IPS-18c (cell line): ENCODE data around the gene GK.

Experiments used
- H3K4me3 ChIP-seq: 2 replicates; pipeline ENCODE4 v1.7.0; 2013; ENCODE audit warnings: low read depth, mild to moderate bottlenecking, low read length, moderate library complexity; ENCODE audit not compliant: insufficient read depth
- H3K9me3 ChIP-seq: one replicate; pipeline ENCODE4 v1.6.1; 2013; ENCODE audit warnings: mild to moderate bottlenecking, low read length, moderate library complexity; ENCODE audit not compliant: control insufficient read depth, insufficient read depth

Gene GK

DNA sequence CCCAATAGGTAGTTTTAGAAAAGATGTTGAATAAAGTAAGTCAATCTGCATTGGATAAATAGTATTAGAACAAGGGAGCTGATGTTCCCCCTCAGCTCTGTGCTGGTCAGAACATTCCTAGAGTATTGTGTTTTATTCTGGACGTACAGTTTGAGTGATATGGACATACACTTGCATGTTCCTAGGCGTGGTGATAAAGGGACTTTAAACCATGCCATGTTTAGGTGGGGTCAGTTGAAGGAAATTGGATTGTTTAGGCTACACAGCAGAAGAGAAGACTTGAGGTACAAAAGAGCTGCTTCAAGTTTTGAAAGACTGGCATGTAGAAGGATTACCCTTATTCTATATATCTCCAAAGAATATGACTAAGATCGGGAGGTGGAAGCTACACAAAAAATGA lies 21.6 kb downstream of the GK start:
- no peak overlapping the region for H3K4me3 ChIP-seq

DNA sequence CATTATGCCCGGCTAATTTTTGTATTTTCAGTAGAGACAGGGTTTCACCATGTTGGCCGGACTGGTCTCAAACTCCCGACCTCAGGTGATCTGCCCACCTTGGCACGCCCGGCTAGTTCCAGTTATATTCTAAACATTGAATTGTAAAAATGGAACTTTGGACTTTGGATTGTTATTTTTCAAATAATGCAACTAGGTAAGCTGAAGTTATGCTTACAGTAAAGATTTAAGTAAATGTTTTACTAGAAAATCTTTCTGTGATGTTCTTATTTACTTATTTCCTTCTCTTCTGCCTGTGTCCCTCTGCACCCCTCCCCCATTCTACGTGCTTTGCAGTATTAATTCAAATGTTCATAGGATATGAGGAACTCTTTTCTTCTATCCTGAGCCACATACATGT lies 26.1 kb downstream of the GK start:
- no peaks in the 10 kb centered on the region for H3K9me3 ChIP-seq
- H3K4me3 ChIP-seq, result no peak overlapping the region

More for the DNA sequence above, 21.6 kb downstream of the GK start:
- H3K9me3 ChIP-seq, result no peaks in the 10 kb centered on the region

DNA sequence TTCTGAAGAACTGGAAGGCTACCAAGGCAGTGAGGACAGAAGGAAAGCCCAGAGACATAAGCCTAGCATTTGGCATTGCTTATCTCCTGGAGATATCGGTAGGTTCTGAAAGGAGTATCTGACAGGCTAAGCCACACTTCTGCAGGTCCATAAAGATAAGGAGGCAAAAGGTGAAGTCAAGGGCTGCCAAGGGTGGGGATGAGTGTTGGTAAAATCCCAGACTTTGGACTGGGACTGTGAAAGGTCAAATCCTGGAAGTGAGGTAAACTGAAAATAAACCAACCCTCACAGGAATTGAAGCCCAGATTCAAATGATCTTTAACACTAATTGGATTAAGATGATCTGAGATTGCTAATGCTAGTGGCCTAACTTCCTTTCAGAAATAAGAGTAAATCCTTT lies 27.4 kb downstream of the GK start:
- no peak overlapping the region for H3K4me3 ChIP-seq
- H3K9me3 ChIP-seq, result peaks cover under 1% of the 10 kb centered on the region

DNA sequence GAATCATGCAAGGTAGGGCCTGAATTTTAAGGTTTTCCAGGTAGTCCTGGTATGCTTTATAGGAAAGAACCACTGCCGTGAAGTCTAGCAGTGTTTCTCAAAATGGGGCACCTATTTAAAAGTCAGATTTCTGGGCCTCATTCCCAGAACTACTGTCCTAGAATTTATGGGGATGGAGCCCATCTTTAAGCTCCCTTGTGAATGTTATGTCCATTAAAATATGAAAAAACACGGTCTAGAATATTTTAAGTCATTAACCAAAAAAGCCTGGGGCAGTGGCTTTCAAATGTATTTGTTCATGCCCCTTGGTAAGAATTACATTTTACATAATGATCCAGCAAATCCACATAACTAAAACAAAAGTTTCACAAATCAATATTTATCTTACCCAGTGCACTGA lies 35.4 kb downstream of the GK start:
- H3K9me3 ChIP-seq, result peaks cover 5% of the 10 kb centered on the region
- H3K4me3 ChIP-seq, result no peak overlapping the region

DNA sequence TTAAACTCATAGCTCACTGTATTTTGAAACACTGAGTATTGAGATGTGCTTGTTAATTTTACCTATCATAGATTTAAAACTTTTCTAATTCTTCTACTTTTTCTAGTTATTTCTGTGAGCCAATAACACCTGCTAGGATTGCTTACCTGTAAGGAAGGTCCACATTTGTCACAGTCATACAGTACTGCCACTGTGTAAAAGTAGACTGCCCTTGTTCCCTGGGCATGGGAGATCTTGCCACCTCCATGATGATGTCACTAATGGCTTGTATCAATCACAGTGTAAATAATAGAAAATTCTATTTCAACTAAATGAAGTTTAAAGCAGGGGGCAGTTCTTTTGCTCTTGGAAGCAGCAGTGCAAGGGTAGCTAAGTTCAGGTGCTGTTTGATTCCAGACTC lies 35.9 kb downstream of the GK start:
- H3K4me3 ChIP-seq, result no peak overlapping the region
- peaks cover 5% of the 10 kb centered on the region for H3K9me3 ChIP-seq

DNA sequence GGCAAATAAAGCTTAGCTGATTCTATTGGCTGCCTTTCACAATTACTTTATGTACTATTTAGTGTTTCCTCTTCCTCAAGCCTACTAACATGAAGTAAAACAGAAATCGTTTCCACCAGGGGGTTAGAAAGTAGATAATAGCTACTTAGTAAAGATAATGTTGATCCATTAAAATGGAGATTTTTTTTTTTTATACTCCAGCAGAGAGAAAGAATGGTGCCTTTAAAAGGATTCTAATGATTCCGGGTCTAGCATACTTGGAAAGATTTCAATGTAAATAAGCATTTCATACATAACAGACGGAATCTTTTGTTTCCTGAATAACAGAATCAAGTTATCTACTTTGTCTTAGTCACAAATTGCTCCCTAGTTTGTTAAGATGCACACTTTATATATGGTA lies 37.1 kb downstream of the GK start:
- Histone ChIP-seq H3K9me3 (peaks cover 5% of the 10 kb centered on the region), H3K4me3 (no peak overlapping the region)

DNA sequence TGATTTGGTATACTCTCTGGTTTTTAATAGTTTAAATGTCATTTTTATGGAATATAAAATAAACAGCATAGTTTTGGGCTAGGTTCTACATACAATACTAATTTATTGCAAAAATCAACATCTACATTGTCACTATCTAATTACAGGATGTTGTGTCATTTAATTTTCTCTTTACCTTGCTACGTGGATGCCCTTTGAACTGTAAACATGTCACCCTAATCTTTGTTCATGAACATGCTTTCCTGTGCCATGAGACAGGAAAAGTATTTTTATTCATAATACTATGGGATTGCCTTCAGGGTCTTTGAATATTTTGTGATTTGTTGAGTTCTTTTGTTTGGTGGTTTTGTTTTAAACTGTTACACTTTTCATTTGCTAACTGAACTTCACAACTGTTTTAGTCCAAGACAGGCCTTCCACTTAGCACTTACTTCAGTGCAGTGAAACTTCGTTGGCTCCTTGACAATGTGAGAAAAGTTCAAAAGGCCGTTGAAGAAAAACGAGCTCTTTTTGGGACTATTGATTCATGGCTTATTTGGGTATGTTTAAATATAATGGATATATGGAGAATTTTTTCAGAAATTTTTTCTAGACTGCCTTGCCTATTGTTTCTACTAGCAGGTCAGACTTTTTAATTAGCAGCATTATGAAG lies 40.9 kb downstream of the GK start:
- no peaks in the 10 kb centered on the region for H3K9me3 ChIP-seq
- no peak overlapping the region for H3K4me3 ChIP-seq

DNA sequence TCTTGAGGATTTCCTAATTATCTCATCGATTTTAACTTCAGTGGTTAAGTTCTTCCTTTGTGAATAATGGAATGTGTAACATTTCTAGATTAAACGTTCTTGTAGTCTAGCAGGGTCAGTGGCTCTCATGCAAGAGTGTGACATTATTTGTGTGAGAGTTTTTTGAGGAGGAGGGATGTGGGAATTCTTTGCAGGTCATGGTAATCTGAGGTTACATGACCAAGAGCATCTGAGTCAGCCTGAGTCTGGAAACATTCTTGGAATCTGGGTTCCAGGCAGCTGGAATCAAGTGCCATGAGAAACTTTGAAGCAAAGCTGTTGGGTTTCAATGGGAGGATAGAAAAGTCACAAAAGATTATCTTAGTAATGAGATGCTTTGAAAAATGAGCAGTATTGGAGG lies 49.5 kb downstream of the GK start:
- no peak overlapping the region for H3K4me3 ChIP-seq
- H3K9me3 ChIP-seq, result peaks cover 3% of the 10 kb centered on the region

DNA sequence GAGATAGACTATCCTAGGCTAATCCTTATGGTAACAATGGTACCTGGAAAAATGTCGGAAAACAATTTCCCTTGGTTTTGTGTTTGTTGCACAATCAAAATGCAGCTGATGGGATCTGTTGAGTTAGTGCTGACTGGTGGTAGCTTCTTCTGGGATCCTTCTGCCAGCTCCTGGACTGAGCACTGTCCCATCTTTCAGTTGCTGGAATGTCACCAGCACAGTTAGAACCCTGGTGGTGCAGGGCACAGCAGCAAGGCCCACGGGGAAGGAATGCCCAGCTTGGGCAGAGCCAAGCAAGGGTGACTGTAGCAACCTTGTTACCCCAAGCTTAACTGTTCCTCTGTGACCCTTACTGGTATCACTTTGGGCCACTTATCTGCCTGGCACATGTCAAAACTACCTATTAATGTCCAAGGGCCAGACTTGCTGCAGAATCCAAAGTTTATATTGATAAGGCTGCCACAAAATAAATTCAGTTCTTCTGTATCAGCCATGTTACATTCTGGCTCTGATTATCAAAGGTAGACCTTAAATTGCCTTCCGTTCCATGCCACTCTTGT lies 53.1 kb downstream of the GK start:
- no peak overlapping the region for H3K4me3 ChIP-seq

DNA sequence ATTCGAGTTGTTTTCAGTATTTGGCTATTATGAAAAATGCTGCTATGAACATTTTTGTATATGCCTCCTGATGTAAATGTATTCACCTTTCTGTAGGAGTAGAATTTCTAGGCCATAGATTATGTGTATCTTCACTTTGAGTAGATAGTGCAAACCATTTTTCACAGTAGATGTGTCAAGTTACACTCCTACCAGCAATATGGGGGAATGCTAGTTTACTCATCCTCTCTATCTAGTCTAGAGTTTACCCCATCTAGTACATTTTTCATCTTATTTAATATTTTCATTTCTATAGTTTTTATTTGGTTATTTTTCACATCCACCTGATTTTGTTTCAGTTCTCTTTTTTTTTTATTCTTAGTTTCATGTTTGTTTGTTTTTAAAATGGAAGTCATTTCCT lies 59.0 kb downstream of the GK start:
- H3K4me3 ChIP-seq, result no peak overlapping the region
- H3K9me3 ChIP-seq, result no peaks in the 10 kb centered on the region

More for the DNA sequence above, 53.1 kb downstream of the GK start:
- peaks cover 3% of the 10 kb centered on the region for H3K9me3 ChIP-seq

DNA sequence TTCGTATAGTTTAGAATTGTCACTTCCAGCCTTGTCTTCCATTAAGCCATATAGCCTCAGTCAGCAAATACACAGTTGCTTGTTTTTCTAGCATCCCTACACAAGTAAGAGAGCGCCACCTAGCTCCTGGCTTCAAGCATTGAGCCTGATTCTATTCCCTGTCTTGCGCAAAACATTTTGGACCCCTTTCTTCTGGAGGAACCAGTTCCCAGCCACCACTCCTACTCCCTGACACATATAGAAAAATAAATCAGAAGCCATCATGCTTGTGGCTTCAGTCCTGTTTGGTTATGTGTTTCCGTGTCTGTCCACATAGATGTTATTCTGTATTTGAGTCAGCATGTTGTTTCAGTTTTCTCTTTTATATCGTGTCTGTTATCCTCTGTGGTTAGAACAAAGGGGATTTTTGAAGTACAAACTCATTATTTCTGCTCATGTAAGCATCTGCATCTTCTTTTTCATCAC lies 59.9 kb downstream of the GK start:
- H3K4me3 ChIP-seq, result no peak overlapping the region
- no peaks in the 10 kb centered on the region for H3K9me3 ChIP-seq

DNA sequence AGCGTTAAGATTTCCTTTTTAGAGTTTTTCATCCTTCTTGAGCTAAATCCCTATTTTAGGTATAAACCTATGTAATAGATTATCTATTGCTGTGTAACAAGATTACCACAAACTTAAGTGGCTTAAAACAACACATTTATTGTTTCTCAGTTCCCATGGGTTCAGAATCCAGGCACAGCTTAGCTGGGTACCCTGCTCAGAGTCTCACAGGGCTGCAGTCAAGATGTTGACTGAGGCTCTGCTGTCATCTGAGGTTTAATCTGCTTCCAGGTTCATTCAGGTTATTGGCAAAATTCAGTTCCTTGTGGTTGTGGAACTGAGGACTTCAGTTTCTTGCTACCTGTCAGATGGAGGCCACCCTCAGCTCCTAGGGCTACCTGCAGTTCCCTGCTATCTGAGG lies 60.9 kb downstream of the GK start:
- Histone ChIP-seq H3K4me3 (no peak overlapping the region), H3K9me3 (no peaks in the 10 kb centered on the region)

DNA sequence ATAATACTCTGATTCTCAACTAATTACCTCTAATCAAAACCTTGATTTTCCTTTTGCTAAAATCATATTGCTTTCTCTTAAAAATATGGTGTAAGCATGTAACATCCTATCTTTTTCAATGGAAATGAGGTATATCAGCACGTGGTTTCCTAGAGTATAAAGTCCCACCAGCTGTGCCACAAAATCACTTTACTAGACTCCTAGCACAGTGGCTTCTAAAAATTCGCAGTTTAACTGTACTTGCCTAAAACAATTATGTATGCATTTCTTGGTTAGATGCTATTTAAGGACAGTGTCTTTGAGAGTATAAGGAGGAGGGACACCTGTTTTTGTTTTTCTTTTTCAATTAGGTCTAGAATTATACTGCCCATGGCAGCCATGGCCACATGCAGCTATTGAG lies 62.8 kb downstream of the GK start:
- Histone ChIP-seq H3K9me3 (no peaks in the 10 kb centered on the region), H3K4me3 (no peak overlapping the region)

DNA sequence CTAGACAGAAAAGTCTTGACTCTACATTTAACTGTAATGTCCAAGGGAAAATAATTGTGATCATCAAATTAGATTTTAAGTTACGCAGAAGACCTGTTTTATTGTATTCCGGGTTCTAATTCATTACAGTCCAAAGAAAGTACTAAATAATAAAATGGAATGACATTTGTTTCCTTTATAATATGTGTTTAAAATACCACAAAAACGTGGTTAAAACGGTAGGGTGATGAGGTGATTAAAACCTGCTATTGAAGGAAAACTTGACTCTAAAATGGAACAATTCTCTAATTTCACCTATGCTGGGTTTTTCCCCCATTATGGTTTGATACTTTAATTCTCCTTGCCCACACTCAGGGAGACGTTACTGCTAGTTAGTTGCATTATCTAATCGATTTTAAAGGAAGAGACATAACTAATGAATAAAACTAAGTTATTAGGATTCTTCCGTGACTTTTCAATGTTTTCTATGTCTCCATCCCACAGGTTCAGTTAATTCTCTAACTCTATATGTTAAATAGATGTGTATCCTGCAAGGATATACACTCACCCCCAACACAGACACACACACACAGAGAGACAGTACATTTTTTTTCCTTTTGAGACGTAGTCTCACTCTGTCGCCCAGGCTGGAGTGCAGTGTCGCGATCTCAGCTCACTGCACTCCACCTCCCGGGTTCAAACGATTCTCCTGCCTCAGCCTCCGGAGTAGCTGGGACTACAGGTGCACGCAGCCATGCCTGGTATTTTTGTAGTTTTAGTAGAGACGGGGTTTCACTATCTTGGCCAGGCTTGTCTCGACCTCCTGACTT lies 80.8 kb downstream of the GK start:
- H3K9me3 ChIP-seq, result peaks cover 4% of the 10 kb centered on the region
- no peak overlapping the region for H3K4me3 ChIP-seq

DNA sequence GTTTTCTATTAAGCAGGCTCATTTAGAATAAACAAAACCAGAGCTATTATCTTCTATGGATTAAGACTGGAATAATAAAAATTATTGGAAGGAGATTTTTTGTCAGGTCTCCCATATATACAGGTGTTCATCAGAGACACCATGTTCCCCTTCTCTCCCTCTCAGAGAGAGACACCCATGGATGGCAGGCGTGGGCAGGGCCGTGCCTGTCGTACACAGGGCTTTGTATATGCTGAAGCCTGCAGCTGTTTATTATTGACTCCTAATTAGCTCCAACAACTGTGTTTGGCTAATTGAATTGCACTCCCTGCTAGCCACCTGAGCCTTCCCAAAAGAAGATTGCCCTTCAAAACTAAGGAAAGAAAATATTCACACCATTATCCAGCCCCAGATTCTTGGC lies 81.6 kb downstream of the GK start:
- Histone ChIP-seq H3K4me3 (no peak overlapping the region), H3K9me3 (peaks cover 4% of the 10 kb centered on the region)

DNA sequence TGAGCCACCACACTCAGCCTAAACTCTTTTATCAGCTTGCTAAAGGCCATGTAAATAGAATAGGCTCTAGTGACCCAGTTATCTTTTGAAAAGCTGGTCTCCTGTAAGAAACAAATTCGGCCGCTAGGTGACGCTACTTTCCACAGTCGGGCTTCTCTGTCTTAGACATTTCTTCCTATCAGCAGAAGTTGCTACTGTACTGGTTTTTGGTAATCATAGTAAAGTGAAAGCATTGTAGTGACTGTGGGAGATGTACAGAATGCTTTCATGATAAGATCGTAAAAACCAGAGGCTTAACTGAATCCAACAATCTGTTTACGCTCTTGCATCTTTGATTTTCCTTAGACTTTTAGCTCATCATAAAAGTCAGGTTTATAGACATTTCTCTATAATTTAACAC lies 82.6 kb downstream of the GK start:
- Histone ChIP-seq H3K9me3 (peaks cover 2% of the 10 kb centered on the region), H3K4me3 (no peak overlapping the region)

DNA sequence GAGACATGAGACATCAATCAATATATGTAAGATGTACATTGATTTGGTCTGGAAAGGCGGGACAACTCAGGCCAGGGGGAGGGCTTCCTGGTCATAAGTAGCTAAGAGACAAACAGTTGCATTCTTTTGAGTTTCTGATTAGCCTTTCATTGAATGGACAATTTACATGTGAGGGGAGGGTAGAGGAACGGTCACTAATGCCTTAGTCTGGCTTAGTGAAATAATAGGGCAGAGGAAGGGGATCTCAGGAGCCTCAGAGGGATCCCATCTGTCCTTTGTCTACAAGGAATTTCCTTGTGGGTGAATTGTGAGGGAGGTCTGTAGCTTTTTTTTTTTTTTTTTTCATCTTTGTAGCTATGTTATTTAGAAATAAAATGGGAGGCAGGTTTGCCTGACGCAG lies 88.3 kb downstream of the GK start:
- Histone ChIP-seq H3K4me3 (no peak overlapping the region), H3K9me3 (peaks cover 1% of the 10 kb centered on the region)

DNA sequence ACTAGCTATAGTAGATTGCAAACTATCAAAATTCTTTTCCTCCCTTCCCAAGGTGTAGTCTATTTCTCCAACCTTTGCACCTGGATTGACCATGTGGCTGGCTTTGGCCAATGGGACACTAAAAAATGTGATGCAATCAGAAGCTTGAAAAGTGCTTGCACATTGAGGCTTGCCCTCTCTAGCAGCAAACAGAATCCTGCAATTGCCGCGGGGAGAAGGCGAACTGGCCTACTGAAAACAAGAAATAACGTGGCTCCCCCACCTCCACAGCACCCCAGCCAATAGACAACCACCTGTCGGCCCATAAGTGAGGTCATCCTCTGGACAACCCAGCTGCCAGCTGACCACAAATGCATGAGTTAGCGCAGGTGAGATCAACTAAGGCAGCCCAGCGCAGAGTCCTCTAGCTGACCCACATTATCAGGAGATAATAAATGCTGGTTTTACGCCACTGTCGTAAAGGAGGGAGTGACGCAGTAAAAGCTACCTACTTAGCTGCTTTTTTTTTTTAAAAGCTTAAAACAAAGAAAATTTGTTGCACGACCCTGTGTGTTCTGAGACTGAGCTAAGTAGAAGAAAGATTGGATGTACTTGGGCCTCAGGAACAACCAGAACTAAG lies 95.2 kb downstream of the GK start:
- H3K4me3 ChIP-seq, result no peak overlapping the region
- no peaks in the 10 kb centered on the region for H3K9me3 ChIP-seq
